Lung (tissue), 12 donors: ENCODE measurements around the gene AOX1. TPM values are rescaled to one million over a fixed set of nuclear protein-coding genes. Genes with fewer than 3 reads are reported as not detected.

Experiments
- ATAC-seq: fragments of 200-7000 bp; cut with Tn5 transposase; one replicate; pipeline ENCODE4 v1.9.1; 2020; ENCODE audit warnings: moderate number of reproducible peaks; ENCODE audit not compliant: insufficient read depth, low FRiP score
- DNase-seq, 3 donors: peaks; one replicate each; pipeline ENCODE4 v3.0.0-alpha.2; 2013 to 2017
- H3K27ac ChIP-seq, 2 donors: one replicate each; pipeline ENCODE4 v1.5.1; 2013; ENCODE audit warnings: mild to moderate bottlenecking in 2 of 2, moderate library complexity in 2 of 2, control low read depth in 1 of 2, inconsistent platforms in 1 of 2, low read depth in 1 of 2, low read length in 1 of 2
- H3K27me3 ChIP-seq, 3 donors: one replicate each; pipeline ENCODE4 v1.5.1; 2013; ENCODE audit warnings: low read length in 2 of 3; ENCODE audit not compliant: control insufficient read depth in 3 of 3, insufficient read depth in 3 of 3
- H3K36me3 ChIP-seq, 4 donors: one replicate each; pipeline ENCODE4 v1.5.1; 2013; ENCODE audit warnings: low read length in 4 of 4, mild to moderate bottlenecking in 1 of 4, moderate library complexity in 1 of 4; ENCODE audit not compliant: control insufficient read depth in 4 of 4, insufficient read depth in 4 of 4
- H3K4me1 ChIP-seq, 5 donors: one replicate each; pipeline ENCODE4 v1.5.1; 2013; ENCODE audit warnings: low read length in 5 of 5, mild to moderate bottlenecking in 2 of 5, moderate library complexity in 1 of 5; ENCODE audit not compliant: control insufficient read depth in 5 of 5, insufficient read depth in 5 of 5
- H3K4me3 ChIP-seq: one replicate; pipeline ENCODE4 v1.5.1; 2013; ENCODE audit warnings: mild to moderate bottlenecking, control low read depth, moderate library complexity
- H3K9ac ChIP-seq, 2 donors: one replicate each; pipeline ENCODE4 v1.5.1; 2013; ENCODE audit warnings: low read length in 2 of 2, control low read depth in 1 of 2; ENCODE audit not compliant: insufficient read depth in 1 of 2
- H3K9me3 ChIP-seq, 4 donors: one replicate each; pipeline ENCODE4 v1.5.1; 2013; ENCODE audit warnings: low read length in 3 of 4, mild to moderate bottlenecking in 1 of 4, moderate library complexity in 1 of 4; ENCODE audit not compliant: control insufficient read depth in 4 of 4, insufficient read depth in 3 of 4
- WGBS, 2 donors: extraction: QIAGEN DNeasy Blood & Tissue Kit; methylation state at CpG; one replicate each; pipeline ENCODE4 v1.1.7; 2013; 5-methylcytosine and 5-hydroxymethylcytosine counted together
- polyA plus RNA-seq, 2 donors: library from polyadenylated mRNA; stranded (reverse); fragments of 200-250 nt; gene quantifications; one replicate each; pipeline ENCODE4 v1.2.1, GENCODE V29; 2013
- total RNA-seq, 2 donors: library from RNA; depleted of rRNA in 1 of 2; stranded (reverse); fragments of >200 nt in 1 of 2; gene quantifications; one replicate each; pipeline ENCODE4 v1.2.1, GENCODE V29; 2014 to 2021
- TF ChIP-seq, protein P1 (sequence below): IDR thresholded peaks from 2 replicates; pipeline ENCODE4 v1.5.1; 2012; ENCODE audit warnings: mild to moderate bottlenecking; ENCODE audit errors: control extremely low read depth, extremely low read depth
- donor health status: control.
- donor health status: control.
- donor health status: Bipolar disorder and iron deficiency.
- donor health status: healthy.
- donor health status: DM: yes; HTN: yes; CAD: no.

The AOX1 gene
- total and polyA plus RNA-seq, 4 donors, result 8.0 to 48.5 (median 10.6) TPM

DNA sequence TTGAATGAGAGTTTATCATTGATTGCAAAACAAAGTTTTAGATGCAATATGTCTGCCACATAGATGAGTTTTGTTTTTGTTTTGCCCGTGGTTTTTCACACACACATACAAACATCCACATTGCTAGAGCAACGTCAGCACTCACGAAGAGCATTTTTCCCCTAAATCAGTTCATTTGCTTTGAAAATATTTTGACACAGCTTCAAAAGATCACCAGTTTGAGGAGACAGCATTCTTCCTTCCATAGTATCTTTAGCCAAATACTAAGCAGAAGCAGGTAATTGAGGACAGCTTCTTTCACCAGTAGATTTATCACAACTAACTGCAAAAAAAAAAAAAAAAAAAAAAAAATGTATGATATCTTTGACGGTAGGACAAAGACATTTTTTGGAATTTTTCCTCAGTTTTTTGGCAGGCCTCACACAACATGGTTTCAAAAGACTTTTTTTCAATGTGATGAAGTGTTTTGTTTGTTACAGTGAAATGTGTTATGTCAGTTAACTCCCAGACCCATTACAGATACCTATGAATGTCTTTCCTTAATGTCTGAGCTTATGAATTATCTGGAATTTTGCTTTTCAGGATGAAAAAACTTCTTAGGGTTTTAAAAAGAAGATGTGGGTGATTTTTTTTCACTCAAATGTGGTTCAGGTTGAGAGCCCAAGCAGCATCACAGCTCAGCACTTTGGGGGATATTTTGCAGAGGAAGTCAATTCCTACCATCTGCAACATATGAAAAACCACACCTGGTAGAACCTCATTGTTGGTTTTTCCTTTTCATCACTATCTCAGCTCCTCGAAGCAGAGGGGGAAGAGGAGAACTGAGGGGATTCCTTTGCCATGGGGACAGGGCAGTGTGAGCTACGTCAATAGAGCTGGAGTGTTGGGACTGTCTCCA is 31.6 kb downstream of the AOX1 start:
- Histone ChIP-seq H3K36me3 (peaks cover 0 to 1% (median under 1%) of the 10 kb centered on the region in 4 donors), H3K4me1 (peaks cover 0 to 38% (median 10%) of the 10 kb centered on the region in 5 donors), H3K4me3 (no peak overlapping the region), H3K27me3 (no peaks in the 10 kb centered on the region), H3K9ac (no peak overlapping the region), H3K9me3 (no peaks in the 10 kb centered on the region), H3K27ac (no peak overlapping the region)
- DNase-seq, result peak; percentile 41 to 96 (median 94)
- WGBS, 2 donors, result 53 to 56% methylated on average over 6 of the region's 6 CpGs
- ATAC-seq, result no peak
- TF ChIP-seq, protein P1, sequence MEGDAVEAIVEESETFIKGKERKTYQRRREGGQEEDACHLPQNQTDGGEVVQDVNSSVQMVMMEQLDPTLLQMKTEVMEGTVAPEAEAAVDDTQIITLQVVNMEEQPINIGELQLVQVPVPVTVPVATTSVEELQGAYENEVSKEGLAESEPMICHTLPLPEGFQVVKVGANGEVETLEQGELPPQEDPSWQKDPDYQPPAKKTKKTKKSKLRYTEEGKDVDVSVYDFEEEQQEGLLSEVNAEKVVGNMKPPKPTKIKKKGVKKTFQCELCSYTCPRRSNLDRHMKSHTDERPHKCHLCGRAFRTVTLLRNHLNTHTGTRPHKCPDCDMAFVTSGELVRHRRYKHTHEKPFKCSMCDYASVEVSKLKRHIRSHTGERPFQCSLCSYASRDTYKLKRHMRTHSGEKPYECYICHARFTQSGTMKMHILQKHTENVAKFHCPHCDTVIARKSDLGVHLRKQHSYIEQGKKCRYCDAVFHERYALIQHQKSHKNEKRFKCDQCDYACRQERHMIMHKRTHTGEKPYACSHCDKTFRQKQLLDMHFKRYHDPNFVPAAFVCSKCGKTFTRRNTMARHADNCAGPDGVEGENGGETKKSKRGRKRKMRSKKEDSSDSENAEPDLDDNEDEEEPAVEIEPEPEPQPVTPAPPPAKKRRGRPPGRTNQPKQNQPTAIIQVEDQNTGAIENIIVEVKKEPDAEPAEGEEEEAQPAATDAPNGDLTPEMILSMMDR, result no peak

DNA sequence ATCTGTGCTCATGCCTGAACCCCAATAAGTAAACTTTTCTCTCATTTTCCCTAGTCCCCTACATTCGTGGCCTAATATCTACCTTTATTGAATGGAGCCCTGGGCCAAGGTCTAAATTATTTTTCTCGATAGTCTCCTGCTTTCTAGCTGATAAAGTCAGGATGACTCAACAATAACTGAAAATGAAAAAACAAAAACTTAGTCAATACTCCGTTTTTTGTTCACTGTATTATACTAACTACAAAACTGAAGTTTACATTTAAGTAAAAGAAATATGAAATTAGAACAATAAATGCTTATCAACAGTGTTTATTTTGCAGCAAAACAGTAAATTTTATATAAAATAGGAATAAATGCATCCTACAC is 32.2 kb downstream of the AOX1 start:
- 42 to 62% methylated on average over 3 of the region's 3 CpGs for WGBS, 2 donors
- H3K4me1 ChIP-seq, result peaks cover 0 to 40% (median 10%) of the 10 kb centered on the region in 5 donors
- H3K36me3 ChIP-seq, result no peaks in the 10 kb centered on the region
- H3K9ac ChIP-seq, result no peak overlapping the region
- DNase-seq, result no peak
- no peak overlapping the region for H3K4me3 ChIP-seq
- no peaks in the 10 kb centered on the region for H3K27me3 ChIP-seq
- H3K9me3 ChIP-seq, result no peaks in the 10 kb centered on the region
- no peak overlapping the region for H3K27ac ChIP-seq
- TF ChIP-seq, protein P1, result no peak
- ATAC-seq, result no peak

GRCh38 chr2:200618590-200619021 is 32.8 kb downstream of the AOX1 start:
- no peak overlapping the region for H3K27ac ChIP-seq

More at GRCh38 chr2:200618590-200619021, 32.8 kb downstream of the AOX1 start:
- no peak overlapping the region for H3K4me3 ChIP-seq
- 19 to 26% methylated on average over 3 of the region's 3 CpGs for WGBS, 2 donors
- no peak for ATAC-seq
- peak; percentile 55 to 92 (median 90) for DNase-seq
- TF ChIP-seq, protein P1, result no peak
- H3K27me3 ChIP-seq, result no peaks in the 10 kb centered on the region
- H3K4me1 ChIP-seq, result peaks cover 0 to 46% (median 10%) of the 10 kb centered on the region in 5 donors
- no peak overlapping the region for H3K9ac ChIP-seq
- peaks cover 0 to 3% (median 0%) of the 10 kb centered on the region in 4 donors for H3K36me3 ChIP-seq
- no peaks in the 10 kb centered on the region for H3K9me3 ChIP-seq
